Neural progenitor cell (in vitro differentiated cells): Measurements from ENCODE around the gene GNB1. TPM values are rescaled to one million over a fixed set of nuclear protein-coding genes. Genes with fewer than 3 reads are reported as not detected.

ENCODE experiments used
- DNase-seq: peaks from one replicate; pipeline ENCODE4 v3.0.0-alpha.2; 2016; ENCODE audit warnings: low spot score
- H2AFZ ChIP-seq: fragments of 200-600 bp; sonication (generic); replicated peaks from 2 replicates; pipeline ENCODE4 v1.6.1; 2016; ENCODE audit warnings: antibody characterized with exemption
- H3F3A ChIP-seq: fragments of 200-600 bp; sonication (generic); 2 replicates; pipeline ENCODE4 v1.6.1; 2016; ENCODE audit warnings: antibody characterized with exemption, low read depth
- H3K27ac ChIP-seq: fragments of 200-600 bp; sonication (generic); 2 replicates; pipeline ENCODE4 v1.5.1; 2016; ENCODE audit warnings: mild to moderate bottlenecking
- H3K27me3 ChIP-seq: fragments of 200-600 bp; sonication (generic); 2 replicates; pipeline ENCODE4 v1.6.1; 2016; ENCODE audit warnings: mild to moderate bottlenecking, moderate library complexity
- H3K36me3 ChIP-seq: fragments of 200-600 bp; sonication (generic); 2 replicates; pipeline ENCODE4 v1.5.1; 2016
- H3K4me1 ChIP-seq: fragments of 200-600 bp; sonication (generic); 2 replicates; pipeline ENCODE4 v1.6.1; 2016; ENCODE audit warnings: mixed run types
- H3K4me2 ChIP-seq: fragments of 200-600 bp; sonication (generic); 2 replicates; pipeline ENCODE4 v1.6.1; 2016
- H3K4me3 ChIP-seq: fragments of 200-600 bp; sonication (generic); 2 replicates; pipeline ENCODE4 v1.5.1; 2016
- H3K79me2 ChIP-seq: fragments of 200-600 bp; sonication (generic); 2 replicates; pipeline ENCODE4 v1.6.1; 2016; ENCODE audit warnings: low read depth
- H3K9ac ChIP-seq: fragments of 200-600 bp; sonication (generic); 2 replicates; pipeline ENCODE4 v1.6.1; 2016
- H3K9me3 ChIP-seq: fragments of 200-600 bp; sonication (generic); 2 replicates; pipeline ENCODE4 v1.5.1; 2016; ENCODE audit warnings: low read depth
- H4K20me1 ChIP-seq: fragments of 200-600 bp; sonication (generic); 2 replicates; pipeline ENCODE4 v1.6.1; 2016; ENCODE audit warnings: low read depth
- H3K27ac Mint-ChIP-seq: 3 replicates; pipeline ENCODE4 v1.8.0; 2021; ENCODE audit warnings: mixed read lengths
- H3K27me3 Mint-ChIP-seq: 2 replicates; pipeline ENCODE4 v1.8.0; 2022; ENCODE audit warnings: low read depth, mild to moderate bottlenecking, inconsistent platforms, moderate library complexity, mixed read lengths; ENCODE audit not compliant: insufficient read depth
- H3K36me3 Mint-ChIP-seq: 3 replicates; pipeline ENCODE4 v1.8.0; 2021; ENCODE audit warnings: mixed read lengths
- H3K4me1 Mint-ChIP-seq: 3 replicates; pipeline ENCODE4 v1.8.0; 2021; ENCODE audit warnings: mixed read lengths
- H3K4me3 Mint-ChIP-seq: 3 replicates; pipeline ENCODE4 v1.8.0; 2021; ENCODE audit warnings: mild to moderate bottlenecking, moderate library complexity, mixed read lengths
- H3K9me3 Mint-ChIP-seq: 3 replicates; pipeline ENCODE4 v1.8.0; 2020; ENCODE audit warnings: mixed read lengths
- CTCF ChIP-seq: fragments of 200-600 bp; sonication (generic); IDR thresholded peaks from 2 replicates; pipeline ENCODE4 v1.5.1; 2017; ENCODE audit warnings: antibody characterized with exemption, mild to moderate bottlenecking
- EZH2 ChIP-seq: fragments of 200-600 bp; sonication (generic); IDR thresholded peaks from 2 replicates; pipeline ENCODE4 v1.6.1; 2017; ENCODE audit warnings: antibody characterized with exemption, mild to moderate bottlenecking, moderate library complexity
- EZH2phosphoT487 ChIP-seq: fragments of 200-600 bp; sonication (generic); IDR thresholded peaks from 2 replicates; pipeline ENCODE4 v1.6.1; 2017; ENCODE audit warnings: antibody characterized with exemption
- total RNA-seq: library from RNA; depleted of rRNA; stranded (reverse); fragments of >200 nt; gene quantifications from 2 replicates; pipeline ENCODE4 v1.2.3, GENCODE V29; 2015; ENCODE audit warnings: low replicate concordance

Gene GNB1
- total RNA-seq, 1 donor from 2014 or later: 175 TPM

- peaks cover 1% of the 10 kb centered on the region for H3K9me3 Mint-ChIP-seq
- H3K27ac ChIP-seq: no peak overlapping the region
- H3K36me3 Mint-ChIP-seq: no peaks in the 10 kb centered on the region
- peaks cover 14% of the 10 kb centered on the region for H3K27me3 Mint-ChIP-seq
- no peak overlapping the region for H3K9ac ChIP-seq
- H3K4me3 ChIP-seq: no peak overlapping the region
- no peaks in the 10 kb centered on the region for H3K27me3 ChIP-seq
- DNase-seq: no peak
- no peaks in the 10 kb centered on the region for H3K9me3 ChIP-seq
- no peaks in the 10 kb centered on the region for H3F3A ChIP-seq
- no peak overlapping the region for H3K4me2 ChIP-seq
- H3K27ac Mint-ChIP-seq: no peak overlapping the region
- no peak overlapping the region for H2AFZ ChIP-seq
- no peak overlapping the region for H3K4me3 Mint-ChIP-seq
- no peaks in the 10 kb centered on the region for H3K36me3 ChIP-seq
- TF ChIP-seq EZH2: no peak
- TF ChIP-seq EZH2phosphoT487: no peak
- TF ChIP-seq CTCF: no peak
- no peaks in the 10 kb centered on the region for H3K4me1 ChIP-seq
- no peaks in the 10 kb centered on the region for H4K20me1 ChIP-seq
- H3K4me1 Mint-ChIP-seq: no peaks in the 10 kb centered on the region
- no peaks in the 10 kb centered on the region for H3K79me2 ChIP-seq
Measured at GRCh38 chr1:1928231-1929101, 37.6 kb upstream of the GNB1 start.

- no peaks in the 10 kb centered on the region for H3K36me3 ChIP-seq
- Mint-ChIP-seq H3K4me3 (no peak overlapping the region), H3K4me1 (no peaks in the 10 kb centered on the region), H3K9me3 (no peaks in the 10 kb centered on the region), H3K36me3 (no peaks in the 10 kb centered on the region), H3K27me3 (peaks cover 14% of the 10 kb centered on the region), H3K27ac (no peak overlapping the region)
- no peak overlapping the region for H2AFZ ChIP-seq
- TF ChIP-seq EZH2phosphoT487: no peak
- H3K79me2 ChIP-seq: no peaks in the 10 kb centered on the region
- no peak overlapping the region for H3K9ac ChIP-seq
- peaks cover 4% of the 10 kb centered on the region for H3K4me1 ChIP-seq
- no peak overlapping the region for H3K4me3 ChIP-seq
- H3K9me3 ChIP-seq: no peaks in the 10 kb centered on the region
- H3F3A ChIP-seq: no peaks in the 10 kb centered on the region
- no peaks in the 10 kb centered on the region for H4K20me1 ChIP-seq
- no peak overlapping the region for H3K4me2 ChIP-seq
- no peak for DNase-seq
- H3K27me3 ChIP-seq: no peaks in the 10 kb centered on the region
- H3K27ac ChIP-seq: no peak overlapping the region
Measured at GRCh38 chr1:1927751-1928150, 36.9 kb upstream of the GNB1 start.

GRCh38 chr1:1926886-1927660 lies 36.2 kb upstream of the GNB1 start:
- no peak for DNase-seq
- Mint-ChIP-seq H3K36me3 (no peaks in the 10 kb centered on the region), H3K4me3 (no peak overlapping the region), H3K27ac (no peak overlapping the region), H3K27me3 (peaks cover 14% of the 10 kb centered on the region), H3K9me3 (no peaks in the 10 kb centered on the region), H3K4me1 (no peaks in the 10 kb centered on the region)
- H2AFZ ChIP-seq: no peak overlapping the region
- H3K9me3 ChIP-seq: no peaks in the 10 kb centered on the region
- H3K4me3 ChIP-seq: no peak overlapping the region
- H3K27ac ChIP-seq: no peak overlapping the region
- no peaks in the 10 kb centered on the region for H3K36me3 ChIP-seq
- TF ChIP-seq CTCF (no peak), EZH2phosphoT487 (no peak), EZH2 (no peak)
- H3K4me1 ChIP-seq: peaks cover 4% of the 10 kb centered on the region
- no peaks in the 10 kb centered on the region for H4K20me1 ChIP-seq
- no peaks in the 10 kb centered on the region for H3K79me2 ChIP-seq
- no peaks in the 10 kb centered on the region for H3F3A ChIP-seq
- H3K4me2 ChIP-seq: no peak overlapping the region
- no peak overlapping the region for H3K9ac ChIP-seq
- no peaks in the 10 kb centered on the region for H3K27me3 ChIP-seq
